Suprapubic skin (tissue), 4 donors: ENCODE results near the gene STUM. TPM values are rescaled to one million over a fixed set of nuclear protein-coding genes. Genes with fewer than 3 reads are reported as not detected.
A peak's percentile ranks its signal among the peaks of the same experiment; 100 is the strongest.

ENCODE experiments used
- DNase-seq, 2 donors: peaks; one replicate each; pipeline ENCODE4 v3.0.0-alpha.2; 2019; ENCODE audit warnings: low spot score in 2 of 2
- H3K27ac ChIP-seq: fragments of 200-600 bp; sonication (generic); one replicate; pipeline ENCODE4 v1.5.1; 2019
- H3K27me3 ChIP-seq: fragments of 200-600 bp; sonication (generic); one replicate; pipeline ENCODE4 v1.5.1; 2019
- H3K36me3 ChIP-seq: fragments of 200-600 bp; sonication (generic); one replicate; pipeline ENCODE4 v1.5.1; 2019
- H3K4me1 ChIP-seq: fragments of 200-600 bp; sonication (generic); one replicate; pipeline ENCODE4 v1.5.1; 2019
- H3K4me3 ChIP-seq: fragments of 200-600 bp; sonication (generic); one replicate; pipeline ENCODE4 v1.5.1; 2019; ENCODE audit warnings: mild to moderate bottlenecking
- H3K9me3 ChIP-seq: fragments of 200-600 bp; sonication (generic); one replicate; pipeline ENCODE4 v1.5.1; 2019
- EP300 ChIP-seq: sonication (generic); formaldehyde crosslinking; IDR thresholded peaks from one replicate; pipeline ENCODE4 v1.6.1; 2017; ENCODE audit warnings: antibody characterized with exemption
- POLR2A ChIP-seq, 2 donors: fragments of 450-650 bp; IDR thresholded peaks; one replicate each; pipeline ENCODE4 v1.6.1; 2017; ENCODE audit warnings: antibody characterized with exemption in 2 of 2, mild to moderate bottlenecking in 2 of 2, moderate library complexity in 2 of 2
- POLR2AphosphoS5 ChIP-seq, 3 donors: sonication (generic); formaldehyde crosslinking; IDR thresholded peaks; one replicate each; pipeline ENCODE4 v1.6.1; 2017; ENCODE audit warnings: antibody characterized with exemption in 3 of 3
- WGBS: methylation state at CpG from one replicate; pipeline ENCODE4 v1.1.5; 2018; 5-methylcytosine and 5-hydroxymethylcytosine counted together
- total RNA-seq, 4 donors: library from RNA; depleted of rRNA; stranded (reverse); fragments of >200 nt; gene quantifications; one replicate each; pipeline ENCODE4 v1.1.0, GENCODE V29; 2016
- TF ChIP-seq, protein P1 (sequence below), 2 donors: fragments of 200-600 bp in 1 of 2; fragments of 450-650 bp in 1 of 2; sonication (generic) in 1 of 2; IDR thresholded peaks; one replicate each; pipeline ENCODE4 v1.5.1; 2016 to 2019; ENCODE audit warnings: antibody characterized with exemption in 2 of 2, mild to moderate bottlenecking in 1 of 2, moderate library complexity in 1 of 2

STUM gene
- total RNA-seq, 4 donors from 2014 or later, result 1.6 to 5.9 (median 2.0) TPM

DNA sequence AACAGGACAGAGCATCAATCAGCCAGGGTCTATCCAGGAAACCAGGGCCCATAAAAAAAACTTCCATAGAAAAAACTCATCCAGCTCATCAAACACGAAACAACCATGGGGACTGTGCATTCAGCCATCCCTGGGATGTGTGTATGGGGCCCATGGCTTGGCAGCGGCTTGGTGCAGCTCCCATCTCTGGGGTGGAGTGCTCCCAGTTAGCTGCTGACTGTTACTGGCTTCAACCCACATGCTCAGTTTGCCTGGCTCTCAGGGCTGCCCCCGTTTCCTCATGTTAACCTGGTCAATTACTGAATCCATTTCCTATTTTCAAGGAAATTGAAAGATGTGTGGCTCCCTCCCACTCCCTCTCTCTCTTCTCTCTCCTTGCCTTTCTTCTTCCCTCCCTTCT lies 37.3 kb upstream of the STUM start:
- Histone ChIP-seq H3K4me3 (no peak overlapping the region), H3K27ac (no peak overlapping the region), H3K27me3 (peaks cover 8% of the 10 kb centered on the region), H3K9me3 (no peaks in the 10 kb centered on the region), H3K4me1 (no peaks in the 10 kb centered on the region), H3K36me3 (no peaks in the 10 kb centered on the region)
- WGBS, result 94% methylated on average over 3 of the region's 3 CpGs
- no peak for TF ChIP-seq POLR2AphosphoS5 (IDR thresholded peaks at IDR 0.05)
- TF ChIP-seq, protein P1, sequence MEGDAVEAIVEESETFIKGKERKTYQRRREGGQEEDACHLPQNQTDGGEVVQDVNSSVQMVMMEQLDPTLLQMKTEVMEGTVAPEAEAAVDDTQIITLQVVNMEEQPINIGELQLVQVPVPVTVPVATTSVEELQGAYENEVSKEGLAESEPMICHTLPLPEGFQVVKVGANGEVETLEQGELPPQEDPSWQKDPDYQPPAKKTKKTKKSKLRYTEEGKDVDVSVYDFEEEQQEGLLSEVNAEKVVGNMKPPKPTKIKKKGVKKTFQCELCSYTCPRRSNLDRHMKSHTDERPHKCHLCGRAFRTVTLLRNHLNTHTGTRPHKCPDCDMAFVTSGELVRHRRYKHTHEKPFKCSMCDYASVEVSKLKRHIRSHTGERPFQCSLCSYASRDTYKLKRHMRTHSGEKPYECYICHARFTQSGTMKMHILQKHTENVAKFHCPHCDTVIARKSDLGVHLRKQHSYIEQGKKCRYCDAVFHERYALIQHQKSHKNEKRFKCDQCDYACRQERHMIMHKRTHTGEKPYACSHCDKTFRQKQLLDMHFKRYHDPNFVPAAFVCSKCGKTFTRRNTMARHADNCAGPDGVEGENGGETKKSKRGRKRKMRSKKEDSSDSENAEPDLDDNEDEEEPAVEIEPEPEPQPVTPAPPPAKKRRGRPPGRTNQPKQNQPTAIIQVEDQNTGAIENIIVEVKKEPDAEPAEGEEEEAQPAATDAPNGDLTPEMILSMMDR (IDR thresholded peaks at IDR 0.05), result no peak
- no peak for TF ChIP-seq EP300
- TF ChIP-seq POLR2A (IDR thresholded peaks at IDR 0.05), result no peak
- peak in 1 of 2 donors; percentile 58 for DNase-seq

DNA sequence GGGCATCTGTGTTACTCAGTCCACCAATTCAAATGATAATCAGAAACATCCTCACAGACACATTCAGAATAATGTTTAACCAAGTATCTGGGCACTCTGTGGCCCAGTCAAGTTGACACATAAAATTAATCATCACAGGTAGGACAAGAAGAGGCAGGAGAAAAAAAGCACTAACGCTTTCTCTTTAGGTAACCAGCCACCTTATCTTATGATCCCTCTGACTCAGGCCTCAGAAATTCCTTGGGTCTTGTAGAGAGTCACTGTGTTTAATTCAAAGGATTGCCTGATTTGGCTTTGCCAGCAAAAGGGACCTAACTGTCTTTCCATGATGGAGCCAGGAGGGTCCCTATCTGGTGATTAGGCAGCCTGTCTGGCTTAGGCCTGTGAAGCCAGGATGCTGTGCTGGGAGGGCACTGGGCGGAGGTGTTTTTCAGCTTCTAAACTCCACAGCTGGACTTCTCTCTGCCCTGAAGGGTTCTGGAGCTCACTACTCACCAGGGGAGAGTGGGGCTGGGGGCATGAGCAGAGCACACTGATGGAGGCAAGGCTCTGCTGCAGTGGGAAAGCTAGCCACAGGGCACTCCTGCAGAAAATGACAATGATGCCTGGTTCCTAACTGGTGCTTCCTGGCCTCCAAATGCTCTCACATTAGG lies 36.4 kb upstream of the STUM start:
- WGBS, result 79% methylated on average over 2 of the region's 2 CpGs
- Histone ChIP-seq H3K27ac (no peak overlapping the region), H3K9me3 (no peaks in the 10 kb centered on the region), H3K36me3 (no peaks in the 10 kb centered on the region), H3K27me3 (peaks cover 6% of the 10 kb centered on the region), H3K4me3 (no peak overlapping the region), H3K4me1 (no peaks in the 10 kb centered on the region)
- peak in 1 of 2 donors; percentile 24 for DNase-seq
- TF ChIP-seq POLR2A (IDR thresholded peaks at IDR 0.05), result no peak
- no peak for TF ChIP-seq POLR2AphosphoS5 (IDR thresholded peaks at IDR 0.05)
- no peak for TF ChIP-seq EP300
- TF ChIP-seq, protein P1 (IDR thresholded peaks at IDR 0.05), result no peak

DNA sequence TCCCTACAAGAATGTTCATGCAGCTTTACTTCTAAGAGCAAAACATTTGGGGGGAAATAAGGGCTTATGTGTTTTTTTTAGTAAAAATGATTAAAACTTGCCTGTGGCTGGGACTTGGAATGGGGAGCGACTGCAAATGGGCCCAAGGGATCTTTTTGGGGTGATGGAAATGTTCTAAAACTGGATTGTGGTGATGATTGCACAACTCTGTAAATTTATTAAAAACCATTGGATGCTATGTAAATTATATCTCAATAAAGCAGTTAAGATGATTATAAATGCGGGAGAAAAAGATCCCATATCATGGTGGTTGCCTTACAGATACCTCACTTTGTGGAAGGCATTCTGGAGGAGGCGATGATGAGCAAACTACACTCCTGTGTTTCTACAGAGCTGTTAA lies 30.2 kb upstream of the STUM start:
- TF ChIP-seq, protein P1 (IDR thresholded peaks at IDR 0.05), result no peak
- no peak for TF ChIP-seq EP300
- TF ChIP-seq POLR2AphosphoS5 (IDR thresholded peaks at IDR 0.05), result no peak
- no peak for TF ChIP-seq POLR2A (IDR thresholded peaks at IDR 0.05)
- Histone ChIP-seq H3K4me1 (no peaks in the 10 kb centered on the region), H3K27ac (no peak overlapping the region), H3K4me3 (no peak overlapping the region), H3K36me3 (no peaks in the 10 kb centered on the region), H3K9me3 (no peaks in the 10 kb centered on the region), H3K27me3 (peaks cover 8% of the 10 kb centered on the region)
- DNase-seq, result peak in 1 of 2 donors; percentile 6
- 80% methylated on average over 3 of the region's 3 CpGs for WGBS

DNA sequence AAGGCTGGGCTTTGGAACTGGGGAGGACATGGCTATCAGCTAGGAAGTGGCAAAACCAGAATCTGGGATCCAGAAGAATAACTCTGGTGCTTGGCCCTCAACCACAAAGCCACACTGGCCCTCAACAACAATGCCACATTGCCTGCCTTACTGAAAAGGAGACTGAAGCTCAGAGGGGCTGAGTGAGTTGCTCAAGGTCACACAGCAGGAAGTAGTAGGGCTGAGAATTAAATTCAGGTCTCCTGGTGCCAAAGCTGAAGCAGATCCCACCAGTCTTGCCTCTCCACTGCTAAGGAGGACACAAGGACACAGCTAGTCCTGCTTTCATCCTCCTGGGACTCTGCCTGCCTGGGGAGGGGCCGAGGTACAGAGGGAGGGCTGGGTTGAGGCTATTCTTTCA lies 29.4 kb upstream of the STUM start:
- Histone ChIP-seq H3K4me1 (no peaks in the 10 kb centered on the region), H3K27me3 (peaks cover 8% of the 10 kb centered on the region), H3K36me3 (no peaks in the 10 kb centered on the region), H3K27ac (no peak overlapping the region), H3K4me3 (no peak overlapping the region), H3K9me3 (no peaks in the 10 kb centered on the region)
- TF ChIP-seq POLR2AphosphoS5 (IDR thresholded peaks at IDR 0.05) (no peak), POLR2A (IDR thresholded peaks at IDR 0.05) (no peak), EP300 (no peak)
- TF ChIP-seq, protein P1 (IDR thresholded peaks at IDR 0.05), result no peak
- DNase-seq, result peak in 1 of 2 donors; percentile 8
- 100% methylated on average over 1 of the region's 1 CpG for WGBS

DNA sequence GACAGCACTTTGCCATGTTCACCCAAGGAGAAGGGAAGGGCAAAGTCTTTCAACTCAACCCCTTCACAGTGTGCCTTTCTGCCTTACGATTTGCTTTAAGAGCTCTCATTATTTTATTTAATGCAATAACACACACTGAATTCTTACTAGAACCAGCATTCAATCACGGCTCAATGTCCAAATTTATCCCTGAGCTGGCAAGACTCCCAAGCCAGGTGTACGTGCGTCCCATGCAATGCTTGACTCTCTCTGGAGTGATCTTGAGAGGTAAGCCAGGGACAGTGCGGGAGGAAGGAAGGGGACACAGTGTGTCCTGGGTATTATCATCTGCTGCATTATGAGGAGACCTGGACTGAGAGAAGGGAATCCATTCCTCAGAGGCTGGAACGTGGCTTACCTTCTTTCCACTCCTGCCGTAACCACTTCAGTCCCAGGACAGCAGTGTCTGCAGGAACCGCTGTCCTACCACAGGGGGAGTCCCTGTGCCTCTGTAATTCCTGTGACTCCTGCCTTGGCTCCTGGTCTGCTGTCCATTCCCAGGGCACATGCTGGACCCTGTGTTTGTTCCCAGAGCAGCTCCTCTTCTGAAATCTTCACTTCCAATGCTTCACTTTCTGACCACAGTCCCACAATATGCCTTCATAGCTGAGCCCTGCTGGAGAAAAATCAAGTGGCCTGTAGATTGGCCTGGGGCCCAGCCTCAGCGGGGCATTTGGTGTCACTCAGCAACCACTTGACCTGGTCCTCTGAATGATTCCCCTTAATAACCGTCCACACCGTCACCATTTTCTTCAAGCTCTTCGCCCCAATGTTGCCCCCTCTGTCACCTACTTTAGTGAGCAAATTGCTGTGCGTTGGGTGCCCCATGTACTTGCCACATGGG lies 28.6 kb upstream of the STUM start:
- 70% methylated on average over 13 of the region's 13 CpGs for WGBS
- Histone ChIP-seq H3K4me3 (no peak overlapping the region), H3K27ac (no peak overlapping the region), H3K9me3 (no peaks in the 10 kb centered on the region), H3K27me3 (peaks cover 8% of the 10 kb centered on the region), H3K36me3 (no peaks in the 10 kb centered on the region), H3K4me1 (no peaks in the 10 kb centered on the region)
- TF ChIP-seq, protein P1 (IDR thresholded peaks at IDR 0.05), result no peak
- TF ChIP-seq POLR2AphosphoS5 (IDR thresholded peaks at IDR 0.05) (no peak), POLR2A (IDR thresholded peaks at IDR 0.05) (no peak), EP300 (no peak)
- peak in 1 of 2 donors; percentile 44 for DNase-seq
